ENCODE data around the gene NOL6.

The NOL6 gene

GRCh38 chr9:33447799-33448553 is 25.7 kb downstream of the NOL6 start:
- no peak for DNase-seq

DNA sequence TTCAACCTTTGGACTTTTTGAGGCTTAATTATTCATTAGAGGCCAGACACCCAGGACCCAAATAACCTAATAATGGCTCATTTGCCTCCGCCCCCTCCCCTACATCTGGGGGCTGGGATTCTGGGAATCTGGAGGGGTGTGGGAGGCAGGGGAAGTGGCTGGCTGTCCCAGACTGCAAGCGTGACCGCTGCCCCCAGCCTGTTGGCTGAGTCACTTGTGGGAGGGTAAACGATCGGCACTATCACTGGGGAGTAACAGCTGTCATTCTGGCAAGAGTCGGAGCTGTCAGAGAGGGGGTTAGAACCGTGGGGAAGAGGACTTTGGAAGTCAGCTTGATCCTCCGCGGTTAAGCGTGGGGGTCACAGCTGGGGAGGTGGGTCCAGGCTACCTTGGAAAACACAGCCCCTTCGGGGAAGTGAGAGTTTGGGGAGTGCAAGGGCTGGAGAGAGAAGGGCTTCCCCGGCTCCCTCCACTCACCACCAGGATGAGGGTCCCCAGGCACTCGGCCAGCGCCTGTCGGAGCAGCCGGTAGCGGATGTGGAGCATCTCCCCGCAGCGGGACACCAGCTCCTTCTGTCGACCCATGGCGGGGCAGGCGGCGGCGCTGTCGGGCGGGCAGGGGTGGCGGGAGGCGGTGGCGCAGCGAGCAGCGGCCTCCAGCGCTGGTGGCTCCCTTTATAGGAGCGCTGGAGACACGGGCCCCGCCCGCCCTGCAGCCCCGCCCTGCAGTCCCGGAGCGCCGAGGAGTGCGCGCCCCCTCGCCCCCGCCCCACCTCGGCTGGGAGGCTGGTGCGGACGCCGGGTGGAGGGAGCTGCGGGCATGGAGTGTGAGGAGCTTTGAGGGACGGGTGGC is 26.6 kb downstream of the NOL6 start, which contains the start of gene AQP3:
Gene AQP3 (minus strand): TSS at position 648 of the 853 bp plus-strand sequence. CDS start 63 bp downstream, at position 585.
- peak in 1 of 2 donors; percentile 12 for DNase-seq

DNA sequence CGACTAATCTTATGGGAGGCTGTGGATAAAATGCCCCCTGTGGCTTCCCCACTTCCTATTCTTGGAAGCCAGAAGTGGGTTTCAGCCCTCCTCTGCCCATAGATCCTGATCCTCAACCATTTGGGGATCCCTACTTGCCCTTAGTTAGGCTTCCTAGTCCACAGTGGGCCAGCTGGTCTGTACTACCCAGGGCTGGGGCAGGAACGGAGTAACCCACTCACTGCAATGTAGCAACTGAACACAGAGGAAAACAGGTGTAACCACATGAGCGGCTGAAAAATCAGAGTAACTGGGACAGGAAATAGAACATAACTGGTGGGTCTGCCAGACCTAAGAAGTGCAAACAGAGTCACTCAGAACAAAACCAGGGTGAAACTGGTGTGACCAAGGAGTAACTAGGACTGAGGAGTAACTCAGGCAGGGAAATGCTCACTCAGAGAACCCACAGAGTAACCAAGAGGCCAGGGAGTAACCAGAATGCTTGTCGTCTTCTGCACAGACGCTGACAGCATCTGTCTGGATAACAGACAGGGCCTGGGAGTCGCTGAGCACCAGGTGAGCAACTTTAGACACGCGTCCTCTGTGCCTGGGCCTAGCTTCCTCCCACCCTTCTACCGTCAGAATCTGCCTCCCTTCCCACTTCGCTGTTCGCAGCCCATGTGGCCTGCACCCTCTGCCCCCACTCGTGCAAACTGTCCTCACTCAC is 27.3 kb downstream of the NOL6 start:
- DNase-seq: no peak

GRCh38 chr9:33445389-33446239 is 28.1 kb downstream of the NOL6 start:
- DNase-seq: no peak

- no peak for DNase-seq
These were observed 30.1 kb downstream of the NOL6 start for GRCh38 chr9:33443464-33444154.

GRCh38 chr9:33443047-33443446 is 30.7 kb downstream of the NOL6 start:
- DNase-seq: no peak

DNA sequence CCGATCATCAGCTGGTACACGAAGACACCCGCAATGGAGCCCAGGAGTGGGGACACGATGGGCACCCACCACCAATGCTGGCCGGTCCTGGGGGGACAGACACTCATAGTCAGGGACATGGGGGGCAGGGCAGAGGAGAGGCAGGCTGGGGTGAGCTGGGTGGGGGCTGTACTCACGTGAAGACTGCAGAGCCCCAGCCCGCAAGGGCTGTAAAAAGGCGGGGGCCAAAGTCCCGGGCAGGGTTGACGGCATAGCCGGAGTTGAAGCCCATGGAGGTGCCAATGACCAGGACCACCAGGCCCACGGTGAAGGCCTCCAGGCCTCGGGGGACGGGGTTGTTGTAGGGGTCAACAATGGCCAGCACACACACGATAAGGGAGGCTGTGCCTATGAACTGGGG is 31.6 kb downstream of the NOL6 start:
- no peak for DNase-seq

GRCh38 chr9:33440609-33441008 is 33.1 kb downstream of the NOL6 start:
- no peak for DNase-seq

GRCh38 chr9:33440204-33440603 is 33.5 kb downstream of the NOL6 start:
- no peak for DNase-seq

DNA sequence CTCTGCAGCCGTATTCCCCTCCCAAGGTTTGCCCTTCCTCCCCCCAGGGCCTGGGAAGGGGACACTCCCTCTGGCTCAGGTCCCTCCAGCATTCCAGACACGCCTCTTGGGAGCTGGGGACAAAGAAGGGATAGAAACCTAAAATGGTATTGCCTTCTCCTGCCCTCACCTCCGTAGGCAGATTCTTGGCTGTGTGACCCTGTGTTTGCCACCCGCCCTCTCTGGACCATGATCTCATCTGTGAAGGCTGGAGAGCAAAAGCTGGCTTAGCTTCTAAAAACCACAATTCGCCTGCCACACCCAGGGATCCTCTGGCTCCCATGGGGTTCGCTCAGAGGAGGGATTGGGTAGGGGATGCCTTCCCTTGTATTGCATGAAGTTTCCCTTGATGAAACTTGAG is 34.0 kb downstream of the NOL6 start:
- no peak for DNase-seq

DNA sequence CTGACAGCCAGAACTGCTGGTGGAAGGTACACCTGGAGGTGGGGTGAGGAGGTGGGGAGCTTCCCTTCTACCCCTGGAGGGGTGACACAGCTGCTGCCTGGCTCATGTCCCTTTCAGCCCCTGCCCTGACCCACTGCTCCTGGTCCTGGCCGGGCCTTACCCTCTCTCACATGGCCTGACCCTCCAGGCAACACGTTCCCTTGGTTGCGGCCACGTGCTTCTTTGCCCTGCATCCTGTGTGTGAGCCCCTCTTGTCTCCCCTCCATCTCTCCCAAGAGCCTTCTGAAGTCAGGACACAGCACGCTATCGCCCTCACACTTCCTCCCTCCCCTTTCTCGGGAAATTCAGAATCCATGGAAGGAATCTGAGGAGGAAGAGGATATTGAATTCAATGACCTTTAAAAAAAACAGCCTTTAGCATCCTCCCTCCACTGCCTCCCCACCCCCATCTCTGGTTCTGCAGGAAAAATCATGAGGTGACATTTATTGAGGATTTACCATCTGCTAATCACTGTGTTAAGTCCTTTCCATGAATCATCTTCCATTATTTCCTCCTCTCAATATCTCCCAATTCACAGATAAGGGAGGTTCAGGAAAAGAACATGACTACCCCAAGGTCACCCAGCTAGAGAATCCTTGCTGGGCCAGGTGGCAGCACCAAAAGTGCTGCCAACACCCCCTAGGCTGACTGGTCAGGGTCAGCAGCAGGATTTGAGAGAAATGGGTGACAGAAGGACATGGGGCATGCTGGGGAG is 34.6 kb downstream of the NOL6 start:
- no peak for DNase-seq

DNA sequence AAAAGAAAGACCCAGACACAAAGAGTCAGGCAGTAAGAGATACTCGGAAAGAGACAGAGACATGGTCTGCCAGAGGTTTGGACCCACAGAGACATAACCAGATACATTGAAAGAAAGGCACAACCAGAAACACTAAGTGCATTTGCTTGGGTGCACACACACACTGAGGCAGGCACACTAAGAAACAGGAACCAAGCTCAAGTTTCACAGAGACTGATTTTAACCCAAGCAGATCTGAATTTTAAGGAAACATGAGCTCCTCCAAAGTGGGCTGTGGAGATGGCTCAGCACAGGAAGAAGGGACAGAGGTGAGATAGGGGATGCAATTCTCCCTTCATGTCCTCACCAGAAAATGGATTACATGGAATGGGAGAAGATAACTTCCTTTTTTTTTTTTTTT is 35.8 kb downstream of the NOL6 start:
- no peak for DNase-seq

GRCh38 chr9:33437205-33437604 is 36.5 kb downstream of the NOL6 start:
- no peak for DNase-seq

GRCh38 chr9:33436445-33436844 is 37.3 kb downstream of the NOL6 start:
- no peak for DNase-seq

DNA sequence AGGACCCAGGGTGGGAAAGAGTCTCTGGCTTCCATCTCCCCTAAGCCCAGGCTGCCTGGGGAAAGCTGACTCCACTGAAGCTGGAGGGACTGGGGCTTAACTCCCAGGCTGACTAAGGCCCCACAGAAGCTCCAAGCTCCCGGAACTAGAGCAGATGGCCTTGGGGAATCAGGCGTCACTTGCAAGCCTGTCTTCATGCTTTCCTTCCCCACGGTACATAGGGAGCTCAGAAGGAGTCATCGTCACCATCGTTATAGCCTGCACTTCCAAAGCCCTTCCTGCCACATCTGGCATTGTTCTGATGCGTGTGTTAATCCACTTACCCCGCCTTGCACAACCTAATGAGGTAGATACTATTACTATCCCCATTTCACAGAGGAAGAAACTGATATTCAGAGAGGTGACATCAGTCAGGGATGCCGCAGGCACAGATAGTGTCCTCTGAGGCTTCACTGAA is 37.9 kb downstream of the NOL6 start:
- no peak for DNase-seq

GRCh38 chr9:33434317-33435105 is 39.2 kb downstream of the NOL6 start:
- DNase-seq: no peak

DNA sequence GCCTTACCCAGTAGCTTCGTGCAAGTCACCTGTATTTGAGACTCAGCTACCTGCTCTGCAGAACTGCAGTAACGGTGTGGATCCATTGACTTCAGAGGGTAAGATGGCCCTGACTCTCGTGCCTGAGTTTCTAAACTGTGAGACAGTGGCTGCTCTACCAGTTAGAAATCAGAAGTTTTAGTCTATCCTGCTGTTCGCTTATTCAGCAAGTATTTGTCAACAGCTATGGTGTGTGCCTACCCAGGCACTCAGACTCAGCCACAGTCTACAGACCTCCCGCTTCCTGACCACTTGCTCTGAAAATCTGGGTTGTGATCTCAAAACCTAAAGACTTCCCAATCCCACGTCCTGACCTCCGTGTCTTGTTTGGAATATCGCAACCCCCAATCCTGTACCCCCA is 39.9 kb downstream of the NOL6 start:
- DNase-seq: no peak

GRCh38 chr9:33431420-33431819 is 42.3 kb downstream of the NOL6 start:
- no peak for DNase-seq

DNA sequence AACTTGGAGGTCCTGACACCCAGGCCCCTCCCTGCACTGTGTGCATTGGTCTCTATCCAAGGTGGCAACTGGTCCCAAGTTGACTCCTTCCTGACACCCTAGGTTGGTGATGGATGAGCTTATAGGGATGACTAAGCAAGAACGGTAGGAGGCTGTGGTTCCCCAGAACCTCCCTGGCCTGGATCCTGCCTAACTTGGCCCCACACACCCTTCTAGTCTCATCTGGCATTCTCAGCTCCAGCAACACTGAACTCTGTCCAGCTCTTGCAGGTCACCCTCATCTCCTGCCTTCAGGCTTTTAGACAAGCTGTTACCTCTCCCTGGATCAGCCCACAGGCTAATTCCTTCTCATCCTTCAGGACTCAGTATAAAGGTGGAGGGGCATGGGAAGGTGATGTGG is 42.8 kb downstream of the NOL6 start:
- no peak for DNase-seq

Data from hippocampal formation (tissue), 2 donors.